NCI-H1930 (cell line): ENCODE results near the gene ELAVL2.
"Not testable (repeated sequence)": the region's sequence is repeated elsewhere in the genome, so short reads cannot be mapped to it uniquely, and the experiment has no call there.

Experiments
- DNase-seq, 2 experiments: peaks; one replicate each; lab custom pipeline; 2025; lab: John Stamatoyannopoulos, UW

The ELAVL2 gene

DNA sequence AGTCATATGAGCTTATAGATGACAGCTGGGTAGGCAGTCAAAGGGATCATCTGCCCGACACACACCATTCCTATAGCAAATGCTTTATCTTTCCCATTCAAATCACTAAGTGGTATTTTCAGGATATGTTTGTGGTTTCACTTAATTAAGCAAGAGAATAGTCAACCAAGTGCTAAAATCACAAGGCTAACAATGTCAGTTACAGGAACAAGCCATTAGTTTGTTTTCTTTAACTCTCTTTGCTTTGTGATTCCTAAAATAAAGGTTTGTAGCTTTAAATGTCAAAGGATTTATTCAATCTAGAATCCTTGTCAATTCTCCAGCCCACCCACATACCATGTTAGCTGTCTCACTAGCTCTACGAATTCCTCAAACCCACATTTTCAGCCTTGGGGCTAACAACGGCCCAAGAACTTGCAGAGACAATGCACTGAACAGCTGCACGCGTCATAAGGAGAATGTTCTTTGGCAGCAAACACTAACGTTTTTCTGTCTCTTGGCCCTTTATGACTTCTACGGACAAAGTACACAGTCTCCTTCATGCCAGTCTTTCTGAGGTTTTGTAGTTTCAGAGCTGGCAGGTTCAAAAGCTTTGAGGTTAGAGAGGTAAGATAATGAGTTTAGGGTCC lies 56.6 kb downstream of the ELAVL2 start:
- DNase-seq = no peak

DNA sequence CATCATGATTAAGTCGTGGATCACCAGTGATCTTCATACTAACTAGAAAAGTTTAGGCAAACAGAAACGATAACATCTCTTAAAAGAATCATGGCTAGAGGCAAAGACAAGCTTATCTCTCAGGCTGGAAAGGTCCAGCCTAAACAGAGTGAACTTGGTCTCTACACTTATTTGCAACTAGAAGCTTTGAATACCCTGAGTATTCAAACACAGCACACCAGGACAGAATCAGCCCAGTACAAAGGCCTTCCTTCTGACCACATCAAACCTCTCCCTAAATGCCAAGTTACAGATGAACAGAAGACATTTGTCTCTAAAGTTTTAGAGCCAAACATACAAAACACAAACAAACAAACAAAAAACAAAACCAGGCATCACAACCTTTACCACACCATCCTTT lies 57.2 kb downstream of the ELAVL2 start:
- no peak for DNase-seq

DNA sequence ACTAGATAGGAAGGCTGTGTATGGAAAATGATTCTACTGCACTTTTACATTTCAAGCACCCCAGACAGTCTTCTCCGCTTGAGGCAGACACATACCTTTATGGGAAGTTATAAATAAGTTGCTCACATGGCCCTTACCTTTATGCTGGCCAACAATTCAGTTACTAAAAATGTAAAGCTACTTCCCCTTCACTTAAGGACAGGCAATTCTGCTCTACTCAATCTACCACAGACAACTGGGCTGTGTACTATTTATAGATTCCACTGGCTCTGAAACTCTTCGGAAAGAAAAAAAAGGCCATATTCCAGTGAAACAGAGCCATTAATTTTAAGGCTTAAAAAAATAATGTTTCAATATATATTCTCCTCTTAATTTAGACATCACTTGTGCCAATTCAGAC lies 59.4 kb downstream of the ELAVL2 start:
- no peak for DNase-seq

DNA sequence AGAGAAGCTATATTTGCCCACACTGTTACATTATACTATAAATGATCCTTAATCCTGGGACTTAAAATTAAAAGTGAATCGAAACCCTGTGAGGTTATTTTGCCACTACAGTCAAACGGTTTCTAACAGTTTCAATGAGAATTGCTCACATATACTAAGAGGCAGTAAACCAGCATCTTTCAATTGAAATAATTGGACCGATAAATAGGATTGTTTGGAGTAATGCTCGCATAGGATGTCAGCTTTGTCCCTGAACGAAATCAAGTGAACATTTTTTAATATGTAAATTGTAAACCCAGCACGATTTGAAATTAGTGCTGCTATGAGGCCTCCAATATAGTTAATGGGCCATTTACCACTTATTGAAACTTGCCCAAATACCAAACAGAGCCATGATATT lies 60.5 kb downstream of the ELAVL2 start:
- DNase-seq = no peak

DNA sequence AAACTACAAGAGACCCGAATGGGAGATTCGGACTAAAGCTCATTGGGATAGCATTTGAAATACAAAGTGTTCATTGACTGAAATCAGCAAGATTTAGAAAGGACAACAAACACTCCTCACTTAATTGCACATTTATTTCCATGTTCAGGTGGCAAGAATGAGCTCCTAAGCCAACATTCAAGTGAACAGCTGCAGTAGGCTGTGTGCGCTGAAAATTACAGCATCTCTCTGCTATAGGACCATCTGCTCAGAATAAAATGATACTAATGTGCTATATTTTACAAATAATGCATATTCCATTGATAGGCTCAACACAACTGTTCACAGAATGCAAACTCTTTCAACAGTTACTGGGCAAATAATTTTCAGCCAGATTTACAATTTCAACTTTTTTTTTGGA lies 61.8 kb downstream of the ELAVL2 start:
- no peak for DNase-seq

DNA sequence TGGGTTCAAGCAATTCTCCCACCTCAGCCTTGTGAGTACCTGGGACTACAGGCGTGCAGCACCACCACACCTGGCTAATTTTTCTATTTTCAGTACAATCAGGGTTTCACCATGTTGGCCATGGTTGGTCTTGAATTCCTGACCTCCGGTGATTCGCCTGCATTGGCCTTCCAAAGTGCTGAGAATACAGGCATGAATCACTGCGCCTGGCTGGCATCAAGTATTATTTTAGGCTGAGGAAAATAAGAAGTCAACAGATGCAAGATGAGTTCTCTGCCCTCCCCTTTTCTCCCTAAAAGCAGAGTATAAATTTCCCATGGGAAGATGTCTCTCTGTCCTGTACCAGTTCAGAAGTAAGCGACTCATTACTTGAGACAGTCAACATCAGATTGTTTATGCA lies 71.5 kb downstream of the ELAVL2 start:
- no peak for DNase-seq

DNA sequence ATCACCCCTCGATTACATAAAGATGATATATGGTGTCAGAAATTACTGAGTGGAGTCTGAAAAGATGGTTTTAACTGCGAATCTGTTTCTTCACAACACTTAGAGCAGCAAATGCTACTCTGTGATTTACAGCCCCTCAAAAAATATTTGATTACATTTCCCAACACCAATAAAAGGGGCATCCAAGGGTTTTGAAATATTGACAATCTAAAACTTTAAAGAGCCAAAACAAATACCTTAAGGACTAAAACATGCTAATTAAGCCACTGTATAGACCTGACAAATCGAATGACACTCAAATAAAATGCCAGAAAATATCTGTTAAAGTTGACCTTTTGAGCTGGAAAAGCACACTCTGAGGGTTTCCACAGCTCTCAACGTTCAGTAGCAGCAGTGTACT lies 73.2 kb downstream of the ELAVL2 start:
- DNase-seq = no peak

DNA sequence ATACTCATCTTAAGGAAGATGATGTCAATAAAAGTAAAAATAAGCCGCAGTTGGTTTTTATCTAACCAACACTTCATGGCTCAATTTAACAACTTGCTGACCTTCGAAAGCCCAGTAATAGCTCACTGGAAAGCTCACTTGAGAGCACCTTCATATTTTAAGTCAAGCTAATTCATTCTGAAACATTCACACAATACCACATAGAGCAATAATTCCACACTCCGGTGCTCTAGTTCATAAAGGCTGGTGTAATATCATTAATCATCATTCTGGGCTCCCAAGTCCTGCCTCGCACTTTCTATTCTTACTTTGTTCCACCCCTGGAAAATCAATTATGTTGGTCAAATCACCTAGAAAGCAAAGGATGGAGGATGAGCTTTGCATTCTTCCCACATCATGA lies 74.4 kb downstream of the ELAVL2 start:
- DNase-seq = no peak

DNA sequence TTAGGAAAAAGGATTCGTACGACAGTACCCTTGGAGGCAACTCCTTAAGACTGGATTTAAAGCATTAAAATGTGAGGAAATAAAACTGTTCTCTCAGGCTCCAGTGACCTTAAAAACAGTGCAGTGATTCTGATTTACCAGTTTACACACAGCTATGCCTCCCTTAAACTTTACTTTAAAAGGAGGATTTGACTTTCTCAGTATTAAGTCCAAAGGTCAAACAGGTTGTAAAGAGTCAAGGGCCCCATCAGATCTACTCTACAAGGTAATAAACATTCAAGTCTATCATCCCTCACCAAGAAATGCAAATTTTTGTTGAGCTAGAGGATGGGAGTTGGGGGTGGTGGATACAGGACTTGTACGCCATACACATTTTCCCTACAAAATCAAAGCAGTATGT lies 75.2 kb downstream of the ELAVL2 start:
- no peak for DNase-seq

DNA sequence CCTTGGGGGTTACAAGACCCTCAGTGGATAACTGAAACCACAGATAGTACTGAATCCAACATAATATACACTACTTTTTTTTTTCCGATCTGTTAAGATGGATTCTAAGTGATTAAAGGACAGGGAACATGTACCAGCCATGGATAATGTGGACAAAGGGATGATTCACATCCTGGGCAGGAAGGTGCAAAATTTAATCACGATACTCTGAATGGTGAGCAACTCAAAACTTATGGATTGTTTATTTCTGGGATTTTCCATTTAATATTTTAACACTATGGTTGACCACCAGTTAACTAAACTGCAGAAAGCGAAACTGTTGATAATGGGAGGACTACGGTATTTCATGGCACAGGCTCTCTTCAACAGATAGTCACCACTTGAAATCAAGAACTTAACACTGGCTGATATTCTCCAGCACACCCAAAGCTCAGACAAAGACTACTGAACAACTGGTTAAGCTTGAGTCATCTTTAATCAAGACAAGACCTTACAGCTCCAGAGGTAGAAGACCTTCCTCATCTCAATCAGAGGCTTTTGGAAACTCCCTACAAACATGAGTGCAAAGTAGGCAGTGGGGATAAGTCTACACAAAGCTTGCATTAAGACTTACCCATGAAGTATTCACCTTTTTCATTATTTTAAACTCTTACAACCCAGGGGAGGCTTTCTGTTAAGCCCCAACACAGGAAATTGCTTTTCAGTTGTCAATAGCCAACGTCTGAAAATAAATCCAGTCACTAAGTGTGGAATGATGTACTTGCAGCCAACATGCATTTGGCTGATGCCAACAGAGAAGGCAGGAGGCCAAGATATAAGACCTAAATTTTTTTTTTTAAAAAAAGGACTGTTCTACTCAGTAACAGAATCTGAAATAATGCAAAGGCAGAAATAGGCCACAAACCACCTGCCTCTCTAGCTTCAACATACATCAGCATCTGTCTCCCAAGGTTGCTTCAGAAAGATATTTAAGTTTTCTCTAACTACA lies 78.7 kb downstream of the ELAVL2 start:
- DNase-seq = no peak

DNA sequence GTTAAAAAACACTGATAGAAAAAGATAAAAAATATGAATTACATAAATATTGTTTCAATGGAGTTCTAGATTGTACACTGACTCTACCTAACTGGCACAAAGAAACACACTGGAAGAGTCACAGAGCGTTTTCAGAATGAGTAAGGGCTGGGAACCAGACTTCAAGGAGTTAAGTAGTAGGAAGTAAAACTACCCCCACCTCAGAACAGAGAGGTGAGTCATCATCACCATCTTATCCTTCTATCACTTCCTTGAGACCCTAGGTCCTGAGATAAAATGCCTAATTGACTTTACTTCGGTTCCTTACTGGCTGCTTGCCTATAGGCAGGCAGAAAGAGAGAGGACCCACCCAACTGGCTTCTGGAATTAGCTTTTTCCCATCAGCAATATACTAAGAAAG lies 79.7 kb downstream of the ELAVL2 start:
- no peak for DNase-seq

DNA sequence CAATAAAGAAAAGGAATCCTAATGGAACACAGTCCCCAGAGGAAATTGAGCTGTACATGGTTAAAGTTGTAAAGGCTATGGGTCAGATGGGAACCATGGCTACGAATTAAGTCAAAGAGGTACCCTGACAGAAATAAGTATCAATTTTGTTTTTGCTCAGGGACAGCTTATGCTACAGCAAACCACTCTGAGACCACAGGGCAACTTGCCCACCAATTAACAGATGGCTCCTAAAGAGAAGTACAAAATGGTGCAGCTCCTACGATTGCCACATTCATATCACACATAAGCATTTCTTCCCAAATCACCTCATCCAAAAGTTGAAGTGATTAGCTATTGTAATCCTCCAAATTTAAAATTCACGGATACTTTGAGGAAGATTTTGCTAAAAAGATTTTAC lies 83.0 kb downstream of the ELAVL2 start:
- DNase-seq = no peak

DNA sequence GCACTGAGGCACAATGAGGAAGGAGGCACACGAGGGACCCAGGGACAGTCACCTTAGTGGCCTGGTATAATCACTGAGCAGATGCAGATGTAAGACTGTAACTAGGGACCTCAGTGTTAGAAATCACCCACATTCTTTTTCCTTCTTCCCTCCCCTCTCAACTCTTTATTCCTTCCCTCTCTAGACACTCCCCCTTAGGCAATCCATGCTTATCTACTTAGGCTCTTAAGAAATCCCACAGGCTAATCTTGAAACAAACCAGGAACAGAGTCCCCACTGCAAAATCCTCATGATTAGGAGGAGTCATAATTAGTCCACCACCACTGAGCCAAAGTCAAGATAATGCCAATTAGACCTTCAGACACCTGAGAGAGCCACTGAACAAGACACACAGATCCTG lies 84.7 kb downstream of the ELAVL2 start:
- no peak for DNase-seq

DNA sequence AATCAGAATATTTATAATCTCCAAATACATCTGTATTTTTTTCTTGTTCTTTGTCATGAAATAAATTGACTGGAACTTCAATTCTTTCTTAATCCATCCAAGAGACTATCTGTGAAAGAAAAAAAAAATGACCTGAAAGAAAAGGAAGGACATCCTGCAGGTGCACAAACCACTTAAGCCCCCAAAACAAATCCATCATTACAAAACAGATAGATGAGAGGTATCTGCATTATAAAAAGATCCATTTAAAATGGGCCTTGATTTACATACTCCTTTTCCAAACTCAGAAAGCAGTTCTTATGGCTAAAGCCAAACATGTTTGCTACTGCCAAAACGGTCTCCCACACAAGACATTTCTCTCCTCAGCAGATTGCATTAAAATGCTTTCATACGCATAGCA lies 85.5 kb downstream of the ELAVL2 start:
- no peak for DNase-seq

DNA sequence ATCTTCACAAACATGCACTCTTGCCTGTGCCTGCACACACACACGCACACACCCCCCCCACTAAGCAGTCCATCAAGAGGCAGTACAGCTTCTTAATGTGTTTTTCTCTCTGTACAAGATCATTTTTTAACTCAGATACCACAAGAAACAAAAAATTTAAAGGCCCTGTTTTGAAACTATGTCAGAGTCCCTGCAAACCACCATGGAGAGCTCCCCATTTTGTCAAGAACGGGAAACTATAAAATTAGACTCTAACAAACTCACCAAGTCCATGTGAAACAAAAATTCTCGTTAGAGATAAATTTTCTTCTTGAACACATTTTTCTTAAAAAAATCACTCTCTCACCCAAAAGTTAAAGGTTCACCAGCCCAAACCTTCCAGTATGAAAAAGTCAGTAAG lies 86.3 kb downstream of the ELAVL2 start:
- DNase-seq = no peak

DNA sequence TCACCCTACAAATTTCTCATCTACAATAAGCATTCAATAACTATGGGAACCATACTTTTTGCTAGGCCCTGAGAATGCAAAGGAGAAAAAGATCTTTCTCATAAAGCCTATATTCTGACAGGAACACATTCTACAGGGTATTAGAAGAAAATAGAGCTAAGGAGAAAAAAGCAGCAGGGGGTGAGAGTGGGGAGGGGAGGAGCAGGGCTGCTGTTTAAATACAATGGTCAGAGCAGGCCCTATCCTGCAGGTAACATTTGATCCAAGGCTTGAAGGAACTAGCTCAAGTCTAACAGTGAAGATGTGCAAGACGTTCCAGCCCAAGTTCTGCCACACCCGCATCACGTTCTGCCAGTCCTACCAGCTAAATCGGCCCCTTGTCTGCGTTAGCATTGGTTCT lies 89.7 kb downstream of the ELAVL2 start:
- no peak for DNase-seq

DNA sequence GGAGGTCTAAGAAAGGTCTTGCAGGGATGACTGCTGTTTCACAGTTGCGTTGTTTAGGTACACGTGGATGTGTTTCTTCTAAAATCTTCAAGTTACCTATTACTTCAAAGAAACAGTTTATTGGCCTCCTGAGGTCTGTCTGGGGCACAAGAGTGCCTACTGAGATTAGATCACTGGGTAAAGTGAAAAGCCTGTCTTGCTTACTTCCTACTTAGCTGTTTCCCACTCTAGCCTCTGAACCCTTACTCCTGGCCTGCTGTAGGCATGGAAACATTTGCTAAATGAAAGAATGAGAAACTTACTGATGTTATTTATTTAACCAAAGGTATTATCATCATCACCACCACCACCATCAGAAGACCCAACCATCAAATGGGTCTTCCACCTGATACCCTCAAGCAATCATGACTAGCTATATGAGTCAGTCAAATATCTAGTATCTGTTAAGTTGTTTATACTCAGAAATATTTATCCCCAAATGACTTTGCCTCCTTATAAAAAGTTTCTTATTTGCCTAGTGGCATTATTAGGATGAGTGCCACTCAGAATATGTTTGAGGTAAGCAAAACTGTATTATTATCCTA lies 92.5 kb downstream of the ELAVL2 start:
- DNase-seq = no peak

DNA sequence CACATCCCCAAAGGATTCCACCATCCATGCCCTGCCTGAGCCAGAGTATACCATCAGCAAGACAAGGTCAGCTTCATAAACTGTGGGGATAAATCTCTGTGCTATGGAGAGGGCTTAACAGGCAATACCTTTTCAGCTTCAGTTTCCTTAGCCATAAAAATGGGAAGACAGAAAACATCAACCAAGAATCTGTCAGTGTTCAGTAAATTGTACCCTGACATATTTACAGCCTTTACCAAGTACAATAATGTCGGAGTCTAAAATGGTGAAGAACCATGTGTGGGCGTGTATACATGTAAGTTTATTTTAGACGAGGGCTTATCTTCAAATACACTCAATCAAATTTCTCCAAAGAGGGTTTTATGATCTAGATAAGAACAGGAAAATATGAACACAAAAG lies 94.7 kb downstream of the ELAVL2 start:
- DNase-seq = no peak

DNA sequence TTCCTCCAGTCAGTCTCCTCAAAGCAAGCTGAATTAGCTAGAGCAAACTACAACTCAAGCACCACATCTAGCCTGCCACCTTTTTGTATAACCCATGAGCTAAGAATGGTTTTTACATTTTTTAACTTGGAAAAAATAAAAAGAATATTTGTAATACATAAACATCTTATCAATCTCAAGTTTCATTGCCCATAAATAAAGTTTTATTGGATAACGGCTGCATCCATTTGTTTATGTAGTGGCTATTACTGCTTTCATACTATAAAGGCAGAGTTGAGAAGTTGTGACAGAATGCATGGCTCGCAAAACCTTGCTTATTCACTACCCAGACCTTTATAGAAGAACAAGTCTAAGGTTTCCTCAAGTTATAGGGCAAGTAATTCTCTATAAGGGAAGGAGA lies 95.7 kb downstream of the ELAVL2 start:
- DNase-seq = no peak

DNA sequence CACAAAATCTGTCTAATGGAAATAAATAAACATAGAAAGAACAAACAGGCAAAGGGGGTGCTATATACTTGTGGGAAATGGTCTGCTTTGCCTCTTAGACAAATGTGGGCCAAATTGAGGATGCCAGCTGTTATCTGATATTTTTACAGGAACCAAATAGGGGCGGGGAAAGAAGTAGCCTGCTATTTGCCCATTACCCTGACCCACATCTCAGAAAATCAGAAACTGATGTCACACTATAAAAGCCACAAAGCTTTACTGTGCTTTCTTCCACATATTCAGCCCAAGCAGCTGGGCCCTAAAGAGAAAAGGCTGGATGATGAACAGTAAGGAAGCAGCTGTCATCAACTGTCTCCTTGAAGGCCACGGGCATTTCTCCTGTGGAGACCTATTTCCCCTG lies 97.3 kb downstream of the ELAVL2 start:
- no peak for DNase-seq

DNA sequence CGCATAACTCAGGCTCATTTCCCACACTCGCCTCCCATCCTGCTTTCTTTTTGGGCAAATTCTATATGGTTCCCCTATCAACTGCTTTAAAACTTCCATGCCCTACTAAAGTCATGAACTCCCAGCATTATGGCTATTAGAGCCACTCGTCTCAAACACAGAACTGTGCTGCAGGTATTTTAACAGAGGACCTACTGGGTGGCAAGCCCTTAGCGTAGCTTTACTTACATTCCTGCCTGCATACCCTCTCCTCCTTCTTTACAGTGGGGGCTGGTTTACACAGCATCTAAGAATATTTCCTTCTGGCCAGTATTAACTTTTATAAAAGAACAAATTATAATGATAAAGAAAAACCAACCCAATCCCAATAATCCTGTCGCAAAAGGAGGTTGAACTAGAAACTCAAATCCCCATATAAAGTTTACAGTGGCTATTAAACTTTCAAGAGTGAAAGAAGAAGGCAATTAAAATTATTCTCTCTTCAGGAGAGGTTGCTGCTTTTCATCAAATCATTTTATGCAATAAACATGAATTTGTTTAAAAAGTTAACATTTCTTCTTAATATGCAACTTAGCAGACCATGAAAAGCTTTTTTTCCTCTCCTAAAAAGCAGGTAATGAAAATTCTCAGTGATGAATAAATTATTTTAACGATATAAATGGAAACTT lies 100.6 kb downstream of the ELAVL2 start:
- DNase-seq = no peak

DNA sequence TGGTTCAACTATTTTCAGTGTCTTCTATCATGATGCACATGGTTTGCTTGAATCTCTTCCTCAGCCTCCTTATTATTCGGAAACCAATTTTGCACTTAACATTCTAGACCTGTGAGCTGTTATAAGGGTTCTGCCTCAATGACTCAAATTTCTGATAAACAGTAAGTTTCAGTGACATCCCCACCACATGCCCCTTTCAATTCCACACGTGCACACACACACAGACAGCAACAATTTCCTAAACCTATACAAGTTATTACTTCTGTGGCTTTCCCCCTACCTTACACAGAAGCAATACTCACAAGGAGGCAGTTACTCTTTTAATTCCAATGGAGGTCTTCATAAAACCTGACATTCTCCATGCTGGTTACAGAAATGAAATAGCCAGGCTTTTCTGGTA lies 102.4 kb downstream of the ELAVL2 start:
- no peak for DNase-seq

DNA sequence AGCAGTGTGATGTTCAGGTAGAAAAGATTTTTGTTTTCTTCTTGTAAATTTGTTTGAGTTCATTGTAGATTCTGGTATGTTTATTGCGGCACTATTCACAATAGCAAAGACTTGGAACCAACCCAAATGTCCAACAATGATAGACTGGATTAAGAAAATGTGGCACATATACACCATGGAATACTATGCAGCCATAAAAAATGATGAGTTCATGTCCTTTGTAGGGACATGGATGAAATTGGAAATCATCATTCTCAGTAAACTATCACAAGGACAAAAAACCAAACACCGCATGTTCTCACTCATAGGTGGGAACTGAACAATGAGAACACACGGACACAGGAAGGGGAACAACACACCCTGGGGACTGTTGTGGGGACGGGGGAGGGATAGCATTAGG lies 103.0 kb downstream of the ELAVL2 start:
- DNase-seq = not testable (repeated sequence)
